Lung microvascular endothelial cell (primary cell): ENCODE data around the gene LRRTM2. TPM values are rescaled to one million over a fixed set of nuclear protein-coding genes. Genes with fewer than 3 reads are reported as not detected.
"Not testable (repeated sequence)": the region's sequence is repeated elsewhere in the genome, so short reads cannot be mapped to it uniquely, and the experiment has no call there.

Source experiments
- DNase-seq, 2 donors: peaks; one replicate each; pipeline versions ENCODE4 v3.0.0 to v3.0.0-alpha.2; 2010; ENCODE audit warnings: low read depth in 2 of 2
- total RNA-seq: library from RNA; depleted of rRNA; stranded (reverse); fragments of >200 nt; gene quantifications from 2 replicates; pipeline ENCODE4 v1.2.1, GENCODE V29; 2014

LRRTM2 gene
- total RNA-seq = 0.40 and 1.3 TPM in 2 replicates

GRCh38 chr5:138874771-138875551 is at the start of gene LRRTM2:
LRRTM2 (minus strand) TSS chr5:138875335; CDS start chr5:138874911, 424 bp downstream.
- peak; percentile 85 to 91 for DNase-seq

- no peak for DNase-seq
Measured at GRCh38 chr5:138922494-138922893, 47.4 kb upstream of the LRRTM2 start.

GRCh38 chr5:138921362-138921761 is 46.2 kb upstream of the LRRTM2 start:
- not testable (repeated sequence) for DNase-seq

GRCh38 chr5:138920181-138920580 is 45.0 kb upstream of the LRRTM2 start:
- no peak for DNase-seq

- no peak for DNase-seq
Measured at GRCh38 chr5:138918686-138919085, 43.6 kb upstream of the LRRTM2 start.

GRCh38 chr5:138914338-138914737 is 39.2 kb upstream of the LRRTM2 start:
- DNase-seq = no peak

- DNase-seq = no peak
Measured at GRCh38 chr5:138913773-138914172, 38.6 kb upstream of the LRRTM2 start.

- DNase-seq = no peak
Measured at GRCh38 chr5:138912093-138912492, 37.0 kb upstream of the LRRTM2 start.

GRCh38 chr5:138911441-138911840 is 36.3 kb upstream of the LRRTM2 start:
- DNase-seq = no peak

GRCh38 chr5:138910546-138911185 is 35.5 kb upstream of the LRRTM2 start:
- DNase-seq = no peak

- no peak for DNase-seq
Measured at GRCh38 chr5:138909734-138910133, 34.6 kb upstream of the LRRTM2 start.

GRCh38 chr5:138905541-138905940 is 30.4 kb upstream of the LRRTM2 start:
- peak in 1 of 2 donors; percentile 52 for DNase-seq

- DNase-seq = peak; percentile 81 to 91
Measured at GRCh38 chr5:138903130-138903775, 28.1 kb upstream of the LRRTM2 start.

GRCh38 chr5:138901716-138902115 is 26.6 kb upstream of the LRRTM2 start:
- no peak for DNase-seq

GRCh38 chr5:138900281-138900965 is 25.3 kb upstream of the LRRTM2 start:
- peak; percentile 85 to 90 for DNase-seq

GRCh38 chr5:138898742-138899141 is 23.6 kb upstream of the LRRTM2 start:
- DNase-seq = no peak

GRCh38 chr5:138898299-138898698 is 23.2 kb upstream of the LRRTM2 start:
- DNase-seq = no peak

- no peak for DNase-seq
Measured at GRCh38 chr5:138895918-138896317, 20.8 kb upstream of the LRRTM2 start.

- DNase-seq = no peak
Measured at GRCh38 chr5:138890644-138891043, 15.5 kb upstream of the LRRTM2 start.

GRCh38 chr5:138889994-138890393 is 14.9 kb upstream of the LRRTM2 start:
- no peak for DNase-seq

GRCh38 chr5:138884554-138884953 is 9.4 kb upstream of the LRRTM2 start:
- no peak for DNase-seq

GRCh38 chr5:138884094-138884493 is 9.0 kb upstream of the LRRTM2 start:
- DNase-seq = no peak
